Head of caudate nucleus (tissue), 42 donors: Measurements from ENCODE around the gene ATRAID.

Experiments
- DNase-seq, 42 donors: peaks; one replicate each; pipeline versions ENCODE4 v3.0.0 to v3.0.0-alpha.2; 2020 to 2021; ENCODE audit warnings: mixed read lengths in 7 of 42
- intact Hi-C: fragments of 100-400 bp; cut with DNase I; formaldehyde crosslinking; loops from one replicate; pipeline ENCODE4 v1.15.0; 2022

ATRAID gene

GRCh38 chr2:27263287-27264252, 51.7 kb downstream of the ATRAID start:
- DNase-seq: no peak
- intact Hi-C loops: no loop called here

- intact Hi-C loops: no loop called here
- no peak for DNase-seq
Measured at GRCh38 chr2:27264253-27264752, 52.5 kb downstream of the ATRAID start.

- intact Hi-C loops: no loop called here
- DNase-seq: peak in 37 of 42 donors; percentile 11 to 77 (median 46)
Measured at GRCh38 chr2:27264753-27265535, 53.1 kb downstream of the ATRAID start.

GRCh38 chr2:27265536-27265870, 53.7 kb downstream of the ATRAID start:
- intact Hi-C loops: no loop called here
- no peak for DNase-seq
